ENCODE results near the gene MYL11.
"Not testable (repeated sequence)": the region's sequence is repeated elsewhere in the genome, so short reads cannot be mapped to it uniquely, and the experiment has no call there.

MYL11 gene

DNA sequence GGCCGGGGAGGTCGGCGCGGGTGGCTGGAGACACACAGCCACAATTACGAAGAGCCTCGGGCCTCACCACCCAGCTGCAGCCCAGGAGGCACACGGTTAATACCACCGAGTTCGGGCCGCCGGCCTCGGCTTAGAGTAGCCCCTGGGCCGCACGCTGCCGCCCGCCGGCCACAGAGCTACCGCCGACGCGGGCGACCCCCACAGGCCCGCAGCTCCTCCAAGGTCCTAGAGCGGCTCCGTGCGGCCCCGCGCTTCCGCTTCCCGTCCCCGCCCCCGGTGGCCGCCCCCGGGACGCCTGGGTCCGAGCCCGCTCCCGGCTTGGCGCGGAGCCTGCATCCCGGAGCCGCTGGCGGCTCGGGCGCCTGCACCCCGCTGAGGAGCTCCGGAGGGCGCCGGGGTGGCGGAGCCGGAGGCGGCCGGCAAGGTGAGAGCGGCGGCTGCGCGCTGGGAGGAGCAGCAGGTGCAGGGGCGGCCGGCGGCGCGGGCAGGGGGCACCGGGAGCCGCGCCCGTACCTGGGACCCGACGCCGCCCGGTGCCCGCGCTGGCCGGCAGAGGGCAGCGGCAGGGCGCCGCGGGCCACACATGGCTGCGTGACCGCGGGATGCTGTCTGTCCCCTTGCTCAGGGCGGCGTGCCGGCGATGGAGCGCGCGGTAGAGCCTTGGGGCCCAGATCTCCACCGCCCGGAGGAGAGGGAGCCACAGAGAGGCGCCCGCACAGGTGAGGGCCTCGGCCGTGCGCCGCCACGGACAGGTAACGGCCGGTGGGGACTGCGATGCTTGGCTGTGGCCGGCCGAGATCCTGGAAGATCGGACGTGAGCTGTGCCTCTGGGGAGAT, 20.8 kb downstream of the MYL11 start, which contains the start of gene ZNF48:
TSS of gene ZNF48 (plus strand) at position 266 of the 837 bp plus-strand sequence. CDS start at position 641, 375 bp downstream.
- in situ Hi-C loops (cut with HindIII; ENCODE audit: low sequenced_read_pairs): no loop called here

GRCh38 chr16:30395992-30396585, 21.5 kb downstream of the MYL11 start:
- in situ Hi-C loops (cut with HindIII; ENCODE audit: low sequenced_read_pairs): no loop called here

DNA sequence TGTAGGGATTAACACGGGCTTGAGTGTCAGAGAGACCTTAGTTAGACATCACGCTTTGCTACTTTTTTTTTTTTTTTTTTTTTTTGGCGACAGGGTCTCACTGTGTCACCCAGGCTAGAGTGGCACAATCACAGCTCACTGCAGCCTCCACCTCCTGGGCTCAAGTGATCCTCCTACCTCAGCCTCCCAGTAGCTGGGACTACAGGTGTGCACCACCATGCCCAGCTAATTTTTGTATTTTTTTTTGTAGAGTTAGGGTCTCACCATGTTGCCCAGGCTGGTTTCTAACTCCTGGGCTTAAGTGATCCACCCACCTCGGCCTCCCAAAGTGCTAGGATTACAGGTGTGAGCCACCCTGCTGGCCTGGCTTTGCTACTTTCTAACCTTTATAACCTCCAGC, 22.0 kb downstream of the MYL11 start:
- in situ Hi-C loops (cut with HindIII; ENCODE audit: low sequenced_read_pairs): not testable (repeated sequence)

DNA sequence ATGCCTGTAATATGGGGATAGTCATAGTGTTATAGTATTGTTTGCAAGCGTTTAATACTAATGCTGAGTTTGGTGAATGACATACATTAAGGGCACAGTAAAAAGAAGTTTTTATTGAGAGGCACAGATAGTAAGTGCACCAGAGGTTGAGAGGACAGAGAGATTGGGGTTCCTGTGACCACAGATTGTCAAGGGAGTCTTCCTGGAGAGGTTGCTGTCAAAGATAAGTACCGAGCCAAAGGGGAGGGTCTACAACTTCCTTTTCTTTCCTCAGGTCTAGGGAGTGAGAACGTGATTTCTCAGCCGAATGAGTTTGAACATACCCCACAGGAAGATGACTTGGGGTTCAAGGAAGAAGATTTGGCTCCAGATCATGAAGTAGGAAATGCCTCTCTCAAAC, 22.5 kb downstream of the MYL11 start:
- in situ Hi-C loops (cut with HindIII; ENCODE audit: low sequenced_read_pairs): no loop called here

DNA sequence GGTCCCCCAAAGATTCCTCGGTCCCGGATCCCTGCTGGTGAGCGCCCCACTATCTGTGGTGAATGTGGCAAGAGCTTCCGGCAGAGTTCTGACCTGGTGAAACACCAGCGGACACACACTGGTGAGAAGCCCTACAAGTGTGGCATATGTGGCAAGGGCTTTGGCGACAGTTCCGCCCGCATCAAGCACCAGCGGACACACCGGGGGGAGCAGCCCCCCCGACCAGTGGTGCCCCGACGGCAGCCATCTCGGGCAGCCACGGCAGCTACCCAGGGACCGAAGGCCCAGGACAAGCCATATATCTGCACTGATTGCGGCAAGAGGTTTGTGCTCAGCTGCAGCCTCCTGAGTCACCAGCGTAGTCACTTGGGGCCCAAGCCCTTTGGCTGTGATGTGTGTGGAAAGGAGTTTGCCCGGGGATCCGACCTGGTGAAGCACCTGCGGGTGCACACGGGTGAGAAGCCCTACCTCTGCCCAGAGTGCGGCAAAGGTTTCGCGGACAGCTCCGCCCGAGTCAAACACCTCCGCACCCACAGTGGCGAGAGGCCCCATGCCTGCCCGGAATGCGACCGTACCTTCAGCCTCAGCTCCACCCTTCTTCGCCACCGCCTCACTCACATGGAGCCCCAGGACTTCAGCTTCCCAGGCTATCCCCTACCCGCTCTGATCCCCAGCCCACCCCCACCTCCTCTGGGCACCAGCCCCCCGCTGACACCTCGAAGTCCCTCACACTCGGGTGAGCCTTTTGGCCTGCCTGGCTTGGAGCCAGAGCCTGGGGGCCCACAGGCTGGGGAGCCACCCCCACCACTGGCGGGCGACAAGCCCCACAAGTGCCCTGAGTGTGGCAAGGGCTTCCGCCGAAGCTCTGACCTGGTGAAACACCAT, 23.4 kb downstream of the MYL11 start:
- in situ Hi-C loops (cut with HindIII; ENCODE audit: low sequenced_read_pairs): no loop called here

- in situ Hi-C loops (cut with HindIII; ENCODE audit: low sequenced_read_pairs): no loop called here
These were observed 24.2 kb downstream of the MYL11 start for GRCh38 chr16:30398661-30399434.

- in situ Hi-C loops (cut with HindIII; ENCODE audit: low sequenced_read_pairs): loop anchor here (25.0 kb wide), 1 partner anchor 238 kb away; no protein-coding TSS in a partner anchor
These were observed 25.0 kb downstream of the MYL11 start for GRCh38 chr16:30399435-30400186.

GRCh38 chr16:30401768-30402425, 27.3 kb downstream of the MYL11 start:
- in situ Hi-C loops (cut with HindIII; ENCODE audit: low sequenced_read_pairs): loop anchor here (25.0 kb wide), 1 partner anchor 235 kb away; no protein-coding TSS in a partner anchor

- in situ Hi-C loops (cut with HindIII; ENCODE audit: low sequenced_read_pairs): loop anchor here (25.0 kb wide), 1 partner anchor 231 kb away; no protein-coding TSS in a partner anchor
These were observed 32.1 kb downstream of the MYL11 start for GRCh38 chr16:30406795-30407101.

GRCh38 chr16:30407102-30407803, 32.7 kb downstream of the MYL11 start, which contains the start of gene ZNF771:
Gene ZNF771, plus strand, starts transcription at chr16:30407606. Its CDS starts 448 bp downstream, at chr16:30408054.
- in situ Hi-C loops (cut with HindIII; ENCODE audit: low sequenced_read_pairs): loop anchor here (25.0 kb wide), 1 partner anchor 230 kb away; no protein-coding TSS in a partner anchor

DNA sequence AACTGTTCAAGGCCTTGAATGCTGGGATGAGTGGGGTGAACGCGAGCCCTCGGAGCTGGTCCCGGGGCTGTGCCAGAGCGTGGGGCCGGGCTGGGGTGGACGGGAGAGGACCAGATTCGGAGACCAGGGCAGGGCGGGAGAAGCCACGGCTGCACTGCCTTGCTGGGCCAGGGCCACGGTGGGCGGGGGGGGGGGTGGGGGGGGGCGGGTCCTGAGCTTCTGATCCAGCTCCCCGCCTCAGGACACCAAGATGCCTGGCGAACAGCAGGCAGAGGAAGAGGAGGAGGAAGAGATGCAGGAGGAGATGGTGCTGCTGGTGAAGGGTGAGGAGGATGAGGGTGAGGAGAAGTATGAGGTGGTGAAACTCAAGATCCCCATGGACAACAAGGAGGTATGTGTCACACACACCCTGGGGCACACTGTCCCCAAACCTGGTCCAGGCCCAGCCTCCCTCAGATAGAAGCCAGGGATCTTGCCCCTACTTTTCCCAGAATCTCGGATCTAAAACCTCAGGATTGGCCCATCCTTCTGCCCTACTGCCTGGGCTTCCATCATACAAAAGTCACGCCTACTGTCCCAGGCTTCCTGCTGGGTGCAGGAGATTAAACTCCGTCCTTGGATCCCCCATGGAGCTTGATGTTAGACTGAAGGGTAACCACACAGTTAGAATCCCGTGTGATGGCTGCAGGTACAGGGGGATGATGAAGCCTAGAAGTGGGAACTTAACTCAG, 33.4 kb downstream of the MYL11 start:
- in situ Hi-C loops (cut with HindIII; ENCODE audit: low sequenced_read_pairs): loop anchor here (25.0 kb wide), 1 partner anchor 229 kb away; no protein-coding TSS in a partner anchor

DNA sequence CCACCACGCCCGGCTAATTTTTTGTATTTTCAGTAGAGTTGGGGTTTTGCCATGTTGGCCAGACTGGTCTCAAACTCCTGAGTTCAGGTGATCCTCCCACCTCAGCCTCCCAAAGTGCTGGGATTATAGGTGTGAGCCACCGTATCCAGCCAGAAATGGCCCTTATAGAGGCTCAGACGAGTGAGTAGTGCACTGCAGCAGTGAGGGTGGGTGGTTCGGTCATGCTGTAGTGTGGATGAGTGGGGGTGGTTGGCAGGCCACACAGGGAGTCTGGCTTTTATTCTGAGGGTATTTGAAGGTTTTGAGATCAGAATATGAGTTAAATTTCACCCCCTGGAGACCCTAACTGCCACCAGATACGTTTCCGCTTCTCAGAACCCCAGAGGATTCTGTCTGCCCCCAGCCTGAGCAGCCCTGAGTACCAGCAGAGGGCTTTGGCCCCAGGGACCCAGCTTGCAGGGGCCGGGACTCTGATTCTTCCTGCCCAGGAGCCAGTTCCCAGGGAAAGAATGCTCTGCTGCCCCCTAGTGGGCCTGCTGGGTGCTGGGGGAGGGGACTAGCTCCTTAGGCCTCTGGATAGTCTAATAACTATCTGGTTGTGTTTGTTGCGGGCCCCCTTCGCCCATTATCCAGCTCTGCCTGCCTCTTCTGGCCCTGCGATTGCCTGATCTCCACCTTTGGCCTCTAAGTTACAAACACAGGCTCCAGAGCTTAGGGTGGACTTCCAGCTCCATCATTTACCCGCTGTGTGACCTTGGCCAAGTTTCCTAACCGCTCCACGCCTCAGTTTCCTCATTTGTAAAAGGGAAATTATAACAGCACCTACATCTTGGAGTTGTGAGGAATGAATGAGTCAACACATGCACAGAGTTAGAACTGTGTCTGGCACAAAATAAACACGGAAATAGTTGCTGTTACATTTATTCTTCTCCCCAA, 34.8 kb downstream of the MYL11 start:
- in situ Hi-C loops (cut with HindIII; ENCODE audit: low sequenced_read_pairs): loop anchor here (25.0 kb wide), 1 partner anchor 228 kb away; no protein-coding TSS in a partner anchor

DNA sequence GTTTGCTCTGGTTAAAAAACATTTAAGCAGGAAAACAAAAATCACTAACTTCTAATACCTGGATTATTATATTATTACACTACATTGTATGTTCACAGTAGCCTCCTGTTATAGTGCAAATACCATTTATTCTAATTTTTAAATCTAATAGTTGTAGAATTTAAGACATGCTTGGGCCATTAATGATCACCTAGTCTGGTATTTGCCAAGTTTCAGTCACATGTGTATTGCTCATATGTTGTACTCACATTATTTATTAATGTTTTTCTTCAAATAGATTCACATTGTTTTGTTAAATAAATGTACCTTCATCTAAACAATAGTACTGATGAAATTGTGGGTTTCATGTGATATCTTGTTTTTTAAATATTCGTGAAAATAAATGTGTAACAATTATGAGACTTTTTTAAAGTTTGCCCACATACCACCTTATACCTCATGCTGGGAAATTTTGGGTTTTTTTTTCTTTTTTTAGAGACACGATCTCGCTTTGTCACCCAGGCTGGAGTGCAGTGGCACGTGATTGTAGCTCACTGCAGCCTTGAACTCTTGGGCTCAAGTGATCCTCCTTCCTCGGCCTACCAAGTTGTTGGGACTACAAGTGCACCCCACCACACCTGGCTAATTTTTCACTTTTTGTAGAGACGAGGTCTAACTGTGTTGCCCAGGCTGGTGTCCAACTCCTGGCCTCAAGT, 38.7 kb downstream of the MYL11 start:
- in situ Hi-C loops (cut with HindIII; ENCODE audit: low sequenced_read_pairs): loop anchor here (25.0 kb wide), 1 partner anchor 224 kb away; no protein-coding TSS in a partner anchor

DNA sequence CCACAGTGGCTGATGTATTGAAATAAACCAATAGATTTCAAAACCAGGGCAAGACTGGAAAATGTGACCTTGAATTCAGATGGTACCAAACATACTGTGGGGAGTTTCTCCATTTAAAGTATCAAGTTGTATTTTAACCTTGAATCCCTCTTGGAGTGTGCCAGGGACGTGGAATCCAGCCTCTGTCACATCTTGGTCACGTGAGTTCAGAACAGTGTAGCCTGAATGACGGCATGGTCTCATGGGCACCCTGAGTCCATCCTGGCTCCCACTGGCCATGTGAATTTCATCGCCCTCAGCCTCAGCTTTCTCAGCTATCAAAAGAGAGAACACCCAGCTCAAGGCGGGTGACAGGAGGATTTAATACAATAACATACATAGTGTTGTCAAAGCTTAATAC, 39.6 kb downstream of the MYL11 start:
- in situ Hi-C loops (cut with HindIII; ENCODE audit: low sequenced_read_pairs): loop anchor here (25.0 kb wide), 1 partner anchor 223 kb away; no protein-coding TSS in a partner anchor

DNA sequence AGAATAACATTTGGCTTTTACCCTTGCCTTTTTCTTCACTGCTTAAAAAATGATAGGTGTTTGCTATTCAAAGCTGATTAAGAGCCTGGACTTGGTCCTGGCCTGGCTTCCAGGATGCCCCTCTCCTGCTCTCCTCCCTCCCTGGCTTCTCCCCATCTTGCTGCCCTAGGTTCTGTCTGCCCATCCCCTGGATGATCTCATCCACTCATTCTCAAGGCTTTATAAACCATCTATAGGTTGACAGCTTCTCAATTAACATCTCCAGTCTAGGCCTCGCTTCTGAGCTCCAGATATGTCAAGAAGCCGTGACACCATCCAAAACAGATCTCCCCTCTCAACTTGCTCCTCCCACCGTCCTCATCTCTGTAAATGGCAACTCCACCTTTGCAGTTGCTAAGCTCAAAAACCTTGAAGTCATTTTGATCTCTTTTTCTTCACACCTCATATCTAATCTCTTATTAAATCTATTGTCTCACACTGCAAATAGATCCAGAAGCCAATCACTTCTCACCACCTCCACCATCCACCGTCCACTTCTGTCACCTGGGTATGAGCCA, 41.5 kb downstream of the MYL11 start:
- in situ Hi-C loops (cut with HindIII; ENCODE audit: low sequenced_read_pairs): loop anchor here (25.0 kb wide), 1 partner anchor 221 kb away; no protein-coding TSS in a partner anchor

Measured in DLD1 (cell line).